Cardiac muscle cell (in vitro differentiated cells and primary cell): Measurements from ENCODE around the gene MICU2. TPM values are rescaled to one million over a fixed set of nuclear protein-coding genes. Genes with fewer than 3 reads are reported as not detected.
A peak's percentile ranks its signal among the peaks of the same experiment; 100 is the strongest.

Experiments used
- DNase-seq, 2 donors: peaks; one replicate each; pipeline versions ENCODE4 v3.0.0 to v3.0.0-alpha.2; 2010 to 2017; ENCODE audit warnings: low read depth in 1 of 2, low spot score in 1 of 2
- H3K27ac ChIP-seq: fragments of 200-600 bp; sonication (generic); 2 replicates; pipeline ENCODE4 v1.5.1; 2016
- H3K27me3 ChIP-seq: fragments of 200-600 bp; sonication (generic); 2 replicates; pipeline ENCODE4 v1.6.0; 2016; ENCODE audit warnings: control low read depth
- H3K36me3 ChIP-seq: fragments of 200-600 bp; sonication (generic); 2 replicates; pipeline ENCODE4 v1.5.1; 2016; ENCODE audit warnings: control low read depth
- H3K4me1 ChIP-seq: fragments of 200-600 bp; sonication (generic); 2 replicates; pipeline ENCODE4 v1.8.1; 2017; ENCODE audit warnings: low read depth, mild to moderate bottlenecking, mixed run types
- H3K4me3 ChIP-seq: fragments of 200-600 bp; sonication (generic); 2 replicates; pipeline ENCODE4 v1.5.1; 2016; ENCODE audit warnings: mild to moderate bottlenecking
- H3K9me3 ChIP-seq: fragments of 200-600 bp; sonication (generic); 2 replicates; pipeline ENCODE4 v1.5.1; 2017; ENCODE audit warnings: low read depth, mild to moderate bottlenecking, control low read depth
- CTCF ChIP-seq: IDR thresholded peaks from 2 replicates; pipeline ENCODE4 v1.5.1; 2012; ENCODE audit warnings: low read depth, mild to moderate bottlenecking, low read length
- polyA plus RNA-seq: library from polyadenylated mRNA; unstranded; fragments of >200 nt; fragmentation: Nextera tagmentation; extraction: Ambion mirVana; gene quantifications from 2 replicates; pipeline ENCODE4 v1.2.1, GENCODE V29; 2016
- total RNA-seq: library from RNA; depleted of rRNA; stranded (reverse); fragments of >200 nt; gene quantifications from 2 replicates; pipeline ENCODE4 v1.2.3, GENCODE V29; 2016

The MICU2 gene
- total RNA-seq = 111 and 205 TPM in 2 replicates
- polyA plus RNA-seq = 67.4 and 75.6 TPM in 2 replicates

DNA sequence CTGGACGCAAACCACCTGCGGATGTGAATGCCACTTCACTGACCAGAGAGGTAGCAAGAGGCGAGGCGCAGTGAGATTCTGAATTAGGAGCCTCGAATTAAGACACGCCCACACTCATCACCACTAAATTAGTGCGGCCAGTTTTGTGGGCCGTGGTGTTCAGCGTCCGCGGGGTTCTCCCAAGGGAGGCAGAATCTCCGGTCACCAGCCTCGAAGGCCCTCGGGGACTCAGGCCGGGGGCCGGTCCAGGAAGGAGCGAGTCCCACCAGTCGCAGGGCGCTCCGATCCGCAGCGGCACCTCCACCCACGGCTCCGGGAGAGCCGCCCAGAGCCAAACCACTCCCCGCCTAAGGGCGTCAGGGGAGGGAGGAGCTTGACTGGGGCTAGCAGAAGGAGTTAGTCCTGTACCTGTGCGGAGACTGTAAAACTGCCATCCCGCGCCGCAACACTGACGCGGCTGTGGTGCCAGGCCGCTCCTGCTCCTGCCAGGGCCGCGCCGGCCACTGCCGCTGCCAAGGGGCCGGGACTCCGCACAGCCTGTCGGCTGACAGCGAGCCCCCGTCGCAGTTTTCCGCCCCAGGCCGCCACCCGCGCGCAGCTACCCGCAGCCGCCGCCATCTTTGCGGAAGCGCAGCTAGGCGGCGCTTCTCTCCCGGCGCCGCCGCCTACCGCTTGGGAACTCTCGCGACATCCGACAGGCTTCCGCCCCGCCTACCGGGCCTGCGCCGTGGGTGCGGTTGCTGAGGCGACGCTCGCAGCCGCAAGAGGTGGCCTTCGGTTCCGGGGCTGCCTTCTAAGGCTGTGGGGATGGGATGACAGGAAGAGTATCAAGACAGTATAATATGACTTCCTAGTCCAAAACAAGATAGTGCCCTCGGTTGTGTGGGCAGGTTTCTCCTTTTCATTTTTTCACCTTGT lies at the start of gene MICU2:
TSS of gene MICU2 (minus strand) at position 640 of the 918 bp plus-strand sequence. CDS start at position 618, 22 bp downstream.
- Histone ChIP-seq H3K27me3 (peaks cover 8% of the 10 kb centered on the region), H3K36me3 (no peaks in the 10 kb centered on the region), H3K9me3 (no peaks in the 10 kb centered on the region), H3K4me1 (no peaks in the 10 kb centered on the region), H3K4me3 (peak within 1 kb of the TSS; percentile 91), H3K27ac (peak within 1 kb of the TSS; percentile 99)
- DNase-seq = peak; percentile 95
- peak; percentile 10 for TF ChIP-seq CTCF

- Histone ChIP-seq H3K27me3 (no peaks in the 10 kb centered on the region), H3K4me1 (no peaks in the 10 kb centered on the region), H3K9me3 (no peaks in the 10 kb centered on the region), H3K36me3 (no peaks in the 10 kb centered on the region), H3K27ac (no peak overlapping the region), H3K4me3 (no peak overlapping the region)
- no peak for TF ChIP-seq CTCF
- no peak for DNase-seq
Observed at GRCh38 chr13:21641629-21642028, 37.7 kb upstream of the MICU2 start.

DNA sequence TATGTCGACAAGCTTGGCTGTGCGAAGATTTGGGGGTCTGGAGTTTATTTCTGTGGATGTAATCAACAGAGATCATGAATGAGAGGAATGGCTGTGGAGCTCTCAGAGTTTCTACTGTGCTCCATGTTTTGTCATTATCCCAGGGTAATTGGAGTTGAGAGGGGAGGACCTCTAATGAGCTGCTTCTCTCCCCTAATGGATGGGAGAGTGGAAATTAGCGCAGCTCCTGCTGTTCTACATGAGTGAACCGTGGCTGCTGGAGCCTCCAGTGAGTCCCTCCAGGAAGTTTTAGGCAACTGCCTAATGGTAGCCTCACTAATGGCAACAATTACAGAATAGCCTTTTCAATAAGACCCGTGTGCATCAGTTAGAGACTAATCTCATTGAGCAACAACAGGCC lies 35.6 kb upstream of the MICU2 start:
- Histone ChIP-seq H3K36me3 (no peaks in the 10 kb centered on the region), H3K27ac (no peak overlapping the region), H3K4me1 (no peaks in the 10 kb centered on the region), H3K9me3 (no peaks in the 10 kb centered on the region), H3K4me3 (no peak overlapping the region), H3K27me3 (no peaks in the 10 kb centered on the region)
- no peak for DNase-seq
- no peak for TF ChIP-seq CTCF

DNA sequence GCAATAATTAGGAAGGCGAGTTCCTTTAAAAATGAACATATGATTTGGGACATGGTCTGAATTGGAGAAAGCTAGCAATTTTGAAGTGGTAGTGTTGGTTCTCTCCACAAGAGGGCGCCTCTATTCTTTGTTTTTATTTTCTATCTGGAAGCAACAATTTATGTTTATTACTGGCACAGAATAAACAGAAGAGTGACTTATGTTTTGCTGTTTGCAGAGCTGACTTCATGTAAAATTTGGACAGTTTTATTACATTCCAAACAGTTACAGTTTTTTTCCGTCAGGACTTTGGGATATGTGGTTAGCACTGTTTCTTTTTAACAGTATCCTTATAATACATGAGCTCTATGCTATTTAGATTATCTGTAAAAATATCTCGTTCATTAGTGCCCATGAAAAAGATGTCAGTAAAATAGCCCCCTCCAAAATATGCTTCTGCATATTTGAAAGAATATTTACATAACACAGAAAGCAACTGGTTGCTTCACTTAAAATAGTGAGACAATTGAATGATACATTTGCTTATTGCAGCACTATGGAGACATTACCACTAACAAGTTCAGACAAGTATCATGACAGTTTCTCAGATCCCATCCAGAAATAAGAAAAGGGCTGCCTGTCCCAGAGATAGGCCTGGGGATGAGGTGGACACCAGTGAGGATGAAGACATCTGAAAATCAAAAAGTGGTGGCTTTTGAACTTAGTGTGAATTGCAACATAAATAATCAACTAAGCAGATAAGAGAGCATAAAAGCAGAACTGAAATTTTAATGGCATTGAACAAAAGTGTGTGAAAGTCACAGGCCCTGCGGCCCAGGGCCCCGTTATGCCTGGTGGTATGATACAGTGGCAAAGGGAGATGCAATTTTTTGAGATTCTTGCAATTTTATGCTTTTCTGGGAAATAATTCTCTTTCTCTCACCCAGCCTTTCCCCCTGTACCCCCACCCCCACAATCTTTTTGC lies 34.6 kb upstream of the MICU2 start:
- Histone ChIP-seq H3K27ac (no peak overlapping the region), H3K4me3 (no peak overlapping the region), H3K4me1 (no peaks in the 10 kb centered on the region), H3K36me3 (no peaks in the 10 kb centered on the region), H3K9me3 (no peaks in the 10 kb centered on the region), H3K27me3 (no peaks in the 10 kb centered on the region)
- TF ChIP-seq CTCF = peak; percentile 65
- peak; percentile 34 to 37 for DNase-seq

DNA sequence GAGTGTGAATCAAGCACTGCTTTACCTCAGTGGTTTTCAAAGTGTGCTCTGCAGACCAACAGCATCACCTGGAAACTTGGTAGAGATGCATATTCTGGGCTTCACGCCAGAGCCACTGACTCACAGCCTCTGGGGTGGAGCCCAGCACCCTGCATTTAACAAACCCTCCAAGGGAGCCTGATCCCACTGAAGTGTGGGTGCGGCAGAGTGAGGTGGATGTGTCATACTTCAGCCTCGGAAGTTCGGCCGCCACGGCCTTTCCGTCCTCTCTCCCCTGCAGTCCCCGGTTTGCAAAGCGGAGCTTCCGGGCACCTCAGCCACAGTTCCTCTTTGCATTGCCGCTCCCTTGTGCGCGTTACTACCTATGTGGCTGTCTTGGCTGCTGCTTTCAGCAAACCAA lies 33.3 kb upstream of the MICU2 start:
- Histone ChIP-seq H3K27me3 (no peaks in the 10 kb centered on the region), H3K4me3 (no peak overlapping the region), H3K36me3 (no peaks in the 10 kb centered on the region), H3K9me3 (no peaks in the 10 kb centered on the region), H3K4me1 (no peaks in the 10 kb centered on the region), H3K27ac (no peak overlapping the region)
- no peak for TF ChIP-seq CTCF
- peak in 1 of 2 donors; percentile 14 for DNase-seq
